NCI-H2196 treated with DMSO at 0.1 percent for 48 hours (cell line): ENCODE measurements around the gene METRNL.

ENCODE experiments used
- DNase-seq: peaks from one replicate; lab custom pipeline; 2025; ENCODE audit not compliant: unreplicated experiment; lab: John Stamatoyannopoulos, UW

Gene METRNL

DNA sequence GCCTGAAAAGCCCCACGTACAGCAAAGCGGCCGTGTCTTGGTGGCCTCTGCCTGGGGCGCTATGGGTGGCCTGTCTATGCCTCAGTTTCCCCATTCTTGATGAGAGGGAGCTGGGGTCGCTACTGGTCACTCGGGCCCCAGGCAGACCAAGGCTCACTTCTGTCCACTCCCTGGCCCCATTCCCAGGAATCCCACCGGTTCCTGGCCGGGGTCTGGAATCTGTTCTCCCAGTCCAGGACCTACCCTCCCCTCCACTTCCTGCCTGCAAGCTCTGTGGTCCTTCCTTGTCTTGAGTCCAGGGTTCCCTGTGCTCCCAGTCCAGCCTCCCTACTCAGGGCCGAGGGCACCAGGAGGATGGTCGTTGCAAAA lies 24.5 kb downstream of the METRNL start:
- no peak for DNase-seq

DNA sequence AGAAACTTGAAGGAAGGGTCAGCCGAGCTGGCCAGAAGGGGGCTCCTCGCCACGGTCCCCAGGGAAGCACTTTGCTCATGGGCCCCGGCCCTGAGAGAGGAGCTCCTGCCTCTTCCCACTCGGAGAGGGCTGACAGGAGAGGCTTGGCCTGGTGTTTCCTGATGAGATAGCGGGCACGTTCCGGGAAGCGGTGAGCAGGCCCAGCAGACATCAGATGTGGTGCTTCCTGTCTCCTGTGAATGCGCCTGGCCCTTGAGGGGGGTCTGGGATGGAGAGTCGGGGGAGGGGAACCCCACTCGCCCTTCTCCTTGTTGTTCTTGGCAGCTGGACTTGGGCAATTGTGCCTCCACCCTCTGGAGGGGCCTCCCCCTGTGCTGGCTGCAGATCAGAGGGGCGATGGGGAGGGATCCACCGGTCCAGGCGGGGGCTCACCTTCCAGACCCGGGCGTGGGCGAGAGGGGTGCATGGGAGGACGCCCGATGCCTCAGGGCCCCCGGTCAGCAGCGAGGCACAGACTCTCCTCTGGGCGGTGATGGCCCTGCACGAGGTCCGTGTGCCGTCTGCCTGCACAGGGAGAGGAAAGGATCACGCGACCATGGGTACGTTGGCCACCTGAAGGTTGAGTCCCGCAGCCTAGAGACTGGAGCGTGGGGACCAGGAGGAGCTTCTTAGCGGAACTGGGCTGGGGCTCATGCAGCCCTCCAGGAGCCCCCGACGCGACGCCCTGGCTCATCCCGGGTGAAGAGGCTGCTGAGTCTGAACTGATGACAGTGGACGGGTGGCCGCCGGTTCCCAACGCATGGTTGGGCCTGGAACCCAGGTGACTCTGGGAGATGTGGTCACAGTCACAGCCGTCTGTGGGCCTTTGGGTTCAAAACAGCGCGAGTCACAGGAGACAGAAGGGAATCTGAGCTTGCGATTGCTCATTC lies 25.4 kb downstream of the METRNL start:
- no peak for DNase-seq

DNA sequence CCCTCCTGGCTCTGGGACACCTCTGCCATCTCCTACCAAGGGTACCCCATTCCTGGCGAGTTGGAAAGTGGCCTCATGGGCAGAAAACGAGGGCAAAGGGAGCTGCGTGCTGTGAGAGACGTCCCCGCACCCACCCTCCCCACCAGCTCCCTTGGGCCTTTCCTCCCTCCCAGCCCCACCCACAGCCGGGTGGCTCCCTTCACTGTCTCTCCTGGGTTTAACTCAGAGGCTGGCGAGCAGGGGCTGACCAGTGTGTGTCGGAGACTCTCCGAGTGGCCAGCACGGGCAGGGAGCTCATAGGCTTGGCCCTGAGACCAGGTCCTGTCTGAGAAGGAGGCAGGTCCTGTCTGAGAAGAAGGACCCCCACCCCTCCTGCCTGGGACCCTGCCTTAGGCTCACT lies 26.1 kb downstream of the METRNL start:
- DNase-seq: no peak

DNA sequence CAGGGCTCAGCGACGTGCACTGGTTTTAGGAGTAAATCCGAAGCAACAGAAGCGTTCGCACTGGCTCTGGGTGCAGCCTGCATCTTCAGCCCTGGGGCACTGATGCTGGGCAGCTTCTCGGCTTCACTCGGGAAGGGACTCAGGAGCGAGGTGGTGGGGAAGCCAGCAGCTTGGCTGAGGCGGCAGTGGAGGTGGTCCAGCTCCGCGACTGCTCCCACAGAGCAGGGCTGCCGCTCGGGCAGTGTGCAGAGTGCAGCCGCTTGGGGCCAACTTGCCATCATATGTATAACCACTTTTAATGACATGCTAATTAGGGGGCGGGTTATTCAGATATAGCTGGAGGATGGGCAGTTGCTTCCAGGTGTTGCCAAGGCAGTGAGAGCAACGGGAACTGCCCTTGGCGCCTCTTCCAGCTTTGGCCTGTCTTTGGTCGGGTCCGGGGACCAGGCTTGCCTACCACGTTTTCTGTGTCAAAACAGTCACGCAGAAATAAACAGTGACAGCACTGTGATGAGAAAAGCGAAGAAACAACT lies 26.7 kb downstream of the METRNL start:
- no peak for DNase-seq

DNA sequence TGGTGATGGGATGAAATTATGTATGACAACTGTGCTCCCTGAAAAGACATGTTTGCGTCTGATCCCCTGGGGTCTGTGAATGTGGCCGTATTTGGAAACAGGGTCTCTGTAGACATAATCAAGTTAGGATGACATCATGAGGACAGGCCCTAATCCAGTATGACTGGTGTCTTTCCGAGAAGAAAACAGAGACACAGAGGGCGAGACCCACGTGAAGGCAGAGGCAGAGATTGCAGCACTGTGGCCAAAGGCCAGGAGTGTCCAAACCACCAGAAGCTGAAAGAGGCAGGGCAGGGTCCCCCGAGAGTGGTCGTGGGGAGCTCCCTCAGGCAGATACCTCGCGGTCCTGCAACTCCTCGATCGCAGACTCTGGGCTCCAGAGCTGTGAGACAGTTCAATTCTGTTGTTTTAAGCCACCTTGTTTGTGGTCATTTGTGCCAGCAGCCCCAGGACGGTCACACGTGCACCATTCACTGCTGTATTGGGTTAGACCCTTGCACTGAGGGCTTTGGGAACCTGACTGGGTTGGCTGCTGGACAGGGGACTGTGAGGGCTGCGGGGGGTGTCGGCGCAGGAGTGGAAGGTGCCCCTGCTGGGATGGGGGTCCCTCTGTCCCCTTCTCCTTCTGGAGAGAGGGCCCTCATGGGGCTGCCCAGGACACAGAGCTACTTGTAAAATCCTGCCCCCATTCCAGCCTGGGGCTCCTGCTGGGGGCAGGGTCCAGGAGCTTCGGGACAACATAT lies 27.7 kb downstream of the METRNL start:
- no peak for DNase-seq

DNA sequence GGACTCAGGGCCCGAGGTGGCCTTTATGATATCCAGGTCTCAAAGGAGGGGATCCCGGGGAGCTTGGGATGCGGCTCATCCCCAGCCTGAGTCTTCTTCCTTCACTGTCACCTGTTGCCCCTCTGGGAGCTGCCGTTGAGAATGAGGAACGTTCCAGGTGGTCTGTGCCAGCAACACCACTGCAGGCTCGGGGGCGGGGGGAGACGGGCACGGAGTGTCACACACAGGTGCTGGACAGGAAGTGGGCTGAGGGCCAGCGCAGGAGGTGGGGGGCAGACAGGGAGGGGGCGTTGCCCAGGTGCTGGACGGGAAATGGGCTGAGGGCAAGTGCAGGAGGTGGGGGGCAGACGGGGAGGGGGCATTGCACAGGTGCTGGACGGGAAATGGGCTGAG lies 28.2 kb downstream of the METRNL start:
- DNase-seq: no peak

DNA sequence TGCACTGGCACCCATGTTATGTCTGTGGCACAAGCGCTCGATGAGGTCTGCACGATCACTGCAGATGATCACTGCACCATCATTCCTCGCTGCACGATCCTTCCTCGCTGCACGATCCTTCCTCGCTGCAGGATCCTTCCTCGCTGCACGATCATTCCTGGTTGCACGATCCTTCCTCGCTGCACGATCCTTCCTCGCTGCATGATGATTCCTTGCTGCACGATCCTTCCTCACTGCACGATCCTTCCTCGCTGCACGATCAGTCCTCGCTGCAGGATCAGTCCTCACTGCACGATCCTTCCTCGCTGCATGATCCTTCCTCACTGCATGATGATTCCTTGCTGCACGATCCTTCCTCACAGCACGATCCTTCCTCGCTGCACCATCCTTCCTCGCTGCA lies 29.3 kb downstream of the METRNL start:
- no peak for DNase-seq

DNA sequence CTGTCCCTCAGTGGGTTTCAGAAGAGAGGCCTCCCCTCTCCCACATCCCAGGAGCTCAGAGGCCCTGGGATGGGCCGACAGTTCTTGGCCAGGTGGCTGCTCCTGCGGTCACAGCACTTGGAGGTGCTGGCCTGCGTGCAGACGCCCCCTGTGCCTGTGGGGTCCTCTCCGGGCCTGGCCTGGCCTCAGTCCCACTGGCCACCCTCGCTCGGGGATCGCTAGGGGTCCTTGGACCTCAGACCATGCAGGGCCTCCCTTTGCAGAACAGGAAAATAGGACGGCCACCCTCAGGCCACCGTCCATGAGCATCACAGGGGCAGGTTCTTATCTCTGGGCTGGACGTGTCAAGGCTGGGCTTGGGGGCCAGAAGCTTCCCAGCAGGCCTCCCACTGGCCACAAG lies 30.0 kb downstream of the METRNL start:
- DNase-seq: no peak

DNA sequence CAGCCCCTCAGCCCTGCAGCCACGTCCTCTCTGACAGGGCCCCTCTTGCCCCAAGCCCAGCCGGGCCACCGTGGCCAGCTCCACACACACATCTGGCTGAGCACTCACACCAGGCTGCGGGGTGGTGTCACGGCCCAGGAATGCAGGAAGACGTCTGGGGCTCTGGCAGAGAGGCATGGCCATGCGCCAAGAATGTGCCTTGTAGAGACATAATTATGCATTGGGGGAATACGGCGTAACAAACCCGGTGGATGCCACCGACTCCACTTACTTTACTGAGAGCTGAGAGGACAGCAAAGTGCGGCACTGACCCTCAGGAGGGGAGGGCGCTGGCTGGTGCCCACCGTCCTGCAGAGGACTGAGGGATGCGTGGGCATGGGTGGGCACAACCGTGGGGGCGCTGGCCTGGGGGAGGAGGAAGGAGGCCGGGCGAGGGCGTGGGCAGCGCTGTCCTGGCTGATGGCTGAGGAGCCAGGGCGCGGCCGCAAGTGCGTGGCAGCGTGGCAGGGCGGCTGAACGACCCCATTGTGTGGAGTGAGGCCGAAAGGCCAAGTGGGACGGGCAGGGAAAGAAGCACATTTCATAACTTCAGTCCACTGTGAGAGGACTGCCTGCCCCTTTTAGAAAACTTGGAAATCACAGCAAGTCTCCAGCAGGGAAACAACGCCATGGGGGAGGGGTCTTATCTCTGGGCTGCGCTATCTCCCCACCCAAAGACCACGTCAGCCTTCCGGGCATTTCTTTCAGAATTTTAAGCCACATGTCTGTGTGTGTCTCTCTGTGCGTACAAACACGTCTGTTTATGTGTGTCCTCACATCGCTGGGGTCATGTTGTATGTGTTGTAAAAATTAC lies 30.6 kb downstream of the METRNL start:
- peak; percentile 56 for DNase-seq

DNA sequence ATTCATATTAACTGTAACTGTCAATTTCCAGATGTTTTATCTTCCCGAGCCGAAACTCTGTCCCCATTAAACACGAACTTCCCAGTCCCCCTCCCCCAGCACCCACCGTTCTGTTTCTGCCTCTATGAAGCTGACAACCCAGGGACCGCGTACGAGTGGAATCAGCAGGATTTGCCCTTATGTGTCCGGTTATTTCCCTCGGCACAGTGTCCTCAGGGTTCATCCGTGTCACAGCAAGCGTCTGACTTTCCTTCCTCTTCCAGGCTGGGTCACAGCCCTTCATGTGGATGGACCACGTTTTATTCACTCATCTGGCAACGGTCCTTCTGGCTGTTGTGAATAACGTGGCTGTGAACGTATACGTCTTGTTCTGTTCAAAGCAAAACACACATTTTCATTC lies 31.3 kb downstream of the METRNL start:
- no peak for DNase-seq

DNA sequence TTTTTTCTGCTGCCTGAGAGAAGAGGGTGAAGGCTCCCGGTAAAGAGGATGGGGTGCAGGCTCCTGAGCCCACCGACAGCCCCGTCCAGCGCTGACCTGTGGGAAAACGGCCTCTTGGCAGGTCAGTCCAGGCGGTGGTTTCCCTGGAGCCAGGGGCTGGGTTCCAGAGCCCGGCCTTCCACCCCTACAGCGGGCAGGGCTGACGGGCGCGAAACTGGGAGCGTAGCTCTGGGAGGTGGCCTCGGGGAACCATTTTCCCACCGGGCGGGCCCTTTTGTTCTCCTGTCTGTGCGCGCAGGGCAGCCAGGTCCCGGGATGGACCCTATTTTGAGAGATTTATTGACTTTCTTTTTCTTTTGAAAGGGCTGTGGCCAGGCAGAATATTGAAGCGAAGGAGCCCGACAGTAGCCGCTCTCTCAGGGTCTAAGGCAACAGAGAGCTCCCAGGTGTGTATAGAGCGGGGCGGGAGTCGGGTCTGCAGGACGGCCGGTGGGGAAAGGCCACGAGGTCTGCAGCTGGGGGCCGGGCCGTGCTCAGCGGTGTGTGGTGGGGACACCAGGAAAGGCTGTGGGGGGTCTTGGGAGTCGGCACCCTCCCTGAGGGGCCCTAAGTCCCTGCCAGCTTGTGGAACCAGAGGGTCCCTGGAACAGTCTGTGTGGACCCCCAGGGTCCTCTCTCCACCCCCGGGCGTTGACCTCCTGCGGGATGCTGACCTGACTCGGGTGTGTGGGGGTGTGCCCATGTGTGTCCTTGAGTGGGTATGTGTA lies 32.3 kb downstream of the METRNL start:
- DNase-seq: no peak

DNA sequence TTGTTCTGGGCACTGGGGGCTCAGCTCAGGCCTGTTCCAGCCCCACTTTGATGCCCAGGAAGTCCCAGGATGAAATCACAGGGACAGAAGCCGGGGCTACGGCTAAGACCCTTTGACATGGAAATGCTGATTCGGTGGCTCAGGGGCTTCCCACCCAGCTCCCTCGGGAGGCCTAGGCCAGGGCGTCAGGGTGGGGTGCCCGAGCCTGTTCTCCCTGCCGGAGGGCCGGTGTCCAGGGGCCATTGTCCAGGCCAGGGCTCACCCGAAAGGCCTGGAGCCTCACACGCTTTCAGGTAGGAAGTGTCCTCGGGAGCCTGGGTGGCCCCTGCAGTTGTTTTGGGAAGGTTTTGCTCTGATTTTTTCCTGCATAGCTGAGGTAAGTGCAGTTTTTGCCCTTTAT lies 34.0 kb downstream of the METRNL start:
- DNase-seq: no peak

DNA sequence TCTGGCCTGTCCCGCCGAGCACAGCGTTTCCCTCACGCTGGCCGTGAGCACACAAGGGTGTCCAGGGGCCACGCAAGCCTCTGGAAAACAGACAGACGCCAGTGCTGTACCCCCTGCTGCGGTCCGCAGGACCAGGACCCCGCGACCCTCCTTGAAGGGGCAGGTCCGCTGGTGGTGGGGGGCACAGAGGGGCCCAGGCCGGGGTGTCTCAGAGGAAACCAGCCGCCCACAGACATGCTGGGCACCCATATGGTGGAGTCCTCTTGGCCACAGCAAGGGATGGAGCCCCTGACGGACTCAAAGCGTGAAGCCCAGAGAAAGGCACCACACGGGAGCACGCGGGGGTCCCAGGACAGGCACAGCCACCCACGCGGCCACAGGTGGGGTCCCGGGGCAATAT lies 34.4 kb downstream of the METRNL start:
- DNase-seq: no peak

DNA sequence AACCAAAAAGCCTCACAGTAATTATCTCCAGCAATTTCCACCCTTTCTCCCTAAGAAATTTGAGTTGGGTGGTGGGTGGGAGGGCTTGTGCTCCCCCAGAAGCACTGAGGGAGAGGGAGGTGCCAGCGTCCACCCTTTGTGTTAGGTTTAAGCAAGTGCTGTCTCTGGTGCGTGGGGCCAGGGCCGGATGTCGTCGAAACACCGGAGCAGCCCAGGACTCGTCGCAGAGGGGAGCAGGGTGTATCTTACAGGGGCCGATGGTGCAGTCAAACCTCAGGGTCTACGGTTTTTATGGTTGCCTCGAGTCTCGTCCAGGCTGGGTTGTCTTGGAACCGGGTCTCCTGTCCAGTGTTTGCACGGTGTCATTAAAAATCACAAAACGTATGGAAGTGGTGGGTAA lies 35.3 kb downstream of the METRNL start:
- no peak for DNase-seq

DNA sequence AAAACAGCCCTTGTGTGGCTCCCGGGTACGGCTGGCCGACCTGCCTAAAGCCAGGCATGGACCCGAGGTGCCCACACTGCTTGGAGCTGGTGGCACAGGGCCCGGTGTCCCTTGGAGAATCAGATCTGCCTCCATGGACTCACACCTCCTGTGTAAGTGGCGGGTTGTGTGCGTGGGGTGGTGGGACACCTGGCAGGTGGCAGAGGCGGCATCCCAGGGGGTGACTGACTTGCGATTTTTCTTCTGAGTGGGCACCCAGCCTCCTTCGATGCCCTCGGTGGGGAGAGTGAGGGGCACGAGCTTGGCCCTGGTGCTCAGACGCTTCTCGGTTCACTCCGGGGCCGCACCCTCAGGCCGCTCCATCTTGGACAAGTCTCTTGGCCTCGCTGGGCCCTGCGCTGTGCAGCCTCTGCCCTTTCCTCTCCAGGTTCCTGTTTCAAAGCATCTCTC lies 35.8 kb downstream of the METRNL start:
- DNase-seq: no peak

DNA sequence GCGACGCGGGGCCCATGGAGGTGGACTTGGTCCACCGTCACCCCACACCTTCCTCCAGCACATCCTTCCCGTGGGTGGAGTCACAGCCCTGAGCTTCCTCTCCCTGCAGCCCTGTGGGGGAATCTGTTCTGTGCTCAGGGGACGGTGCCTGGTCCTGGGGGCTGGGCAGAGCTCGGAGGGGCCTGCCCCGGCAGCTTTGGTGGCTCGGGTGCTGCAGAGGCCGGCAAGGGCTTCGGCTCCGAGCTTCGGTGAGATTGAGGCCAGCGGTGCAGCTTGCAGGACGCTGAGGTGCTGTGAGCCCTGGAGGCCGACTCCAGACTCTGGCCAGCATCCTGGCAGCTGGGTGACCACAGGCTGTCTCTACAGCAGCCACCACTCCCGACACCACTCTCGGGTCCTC lies 36.4 kb downstream of the METRNL start:
- DNase-seq: no peak

DNA sequence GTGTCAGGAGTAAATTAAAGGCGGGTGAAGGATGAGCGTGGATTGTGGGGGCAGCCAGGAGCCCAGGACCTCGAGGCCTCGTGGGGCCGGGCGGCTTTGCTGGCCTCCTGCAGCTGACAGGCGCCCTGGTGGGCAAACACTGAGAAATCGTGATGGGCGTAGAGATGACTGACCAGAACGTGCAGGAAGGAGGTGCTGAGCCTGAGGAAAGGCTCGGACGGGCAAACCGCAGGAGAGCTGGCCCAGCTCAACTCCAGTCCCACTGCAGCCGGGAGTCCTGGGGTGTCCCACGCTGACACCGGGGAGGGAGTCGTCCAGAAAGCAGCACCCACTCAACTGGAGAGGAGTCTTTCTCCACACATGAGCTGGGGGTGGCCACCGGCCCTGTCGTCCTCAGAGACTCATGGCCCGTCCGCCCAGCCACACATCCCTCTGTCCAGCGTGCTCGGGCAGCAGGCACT lies 36.9 kb downstream of the METRNL start:
- DNase-seq: no peak

DNA sequence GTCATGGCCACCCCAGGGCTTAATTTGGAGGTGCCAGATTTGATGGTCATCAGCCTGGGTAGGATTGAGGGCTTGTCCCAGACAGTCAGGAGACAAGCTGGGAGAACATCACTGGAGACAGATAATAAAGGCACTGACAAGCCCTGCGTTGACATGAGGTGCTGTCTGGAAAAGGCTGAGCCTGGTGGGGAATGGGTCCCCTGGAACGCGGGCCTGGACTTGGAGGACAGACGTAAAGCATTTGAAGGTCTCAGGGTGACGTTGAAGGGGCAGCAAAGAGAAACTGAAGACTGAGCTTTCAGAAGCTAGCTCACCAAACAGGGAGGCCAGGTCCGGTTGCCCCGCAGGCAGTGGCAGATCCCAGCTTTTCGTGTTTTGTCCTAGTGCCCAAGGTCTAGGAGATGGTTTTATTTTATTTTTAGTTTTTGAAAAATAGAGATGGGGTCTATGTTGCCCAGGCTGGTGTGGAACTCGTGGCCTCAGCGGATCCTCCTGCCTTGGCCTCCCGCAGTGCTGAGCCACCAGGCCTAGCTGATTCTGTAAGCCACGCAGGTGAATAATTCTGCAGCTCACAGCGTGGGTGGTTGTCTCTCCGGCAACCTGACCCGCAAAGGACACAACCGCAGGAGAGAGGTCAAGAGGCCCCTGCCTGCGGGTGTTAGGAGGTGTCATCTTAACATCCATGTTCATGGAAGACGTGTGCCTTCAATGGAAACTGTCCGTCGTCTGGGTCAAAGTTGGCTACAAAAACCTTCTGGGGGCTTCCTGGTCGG lies 37.6 kb downstream of the METRNL start:
- DNase-seq: no peak

DNA sequence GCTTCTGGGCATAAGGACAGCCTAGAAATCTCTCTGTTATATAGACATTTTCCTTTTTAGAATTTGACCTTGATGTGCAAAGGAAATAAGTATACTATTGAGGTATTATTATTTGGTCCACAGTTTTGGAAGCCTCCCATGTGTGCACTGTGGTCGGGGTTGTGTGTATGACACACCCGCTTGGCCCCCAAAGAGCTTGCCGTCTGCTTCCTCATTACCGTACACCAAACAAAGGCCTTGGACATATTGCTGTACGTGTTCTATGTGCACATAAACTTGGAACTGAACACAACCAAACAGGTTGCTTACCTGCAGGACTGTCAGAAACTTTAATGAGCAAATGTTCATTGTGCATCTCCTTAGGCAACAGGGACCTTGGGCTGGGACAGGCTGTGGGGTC lies 38.2 kb downstream of the METRNL start:
- no peak for DNase-seq
